Esophagus muscularis mucosa (tissue), 4 donors: ENCODE measurements around the gene DSCAML1.

Source experiments
- CTCF ChIP-seq, 3 experiments: fragments of 200-600 bp in 2 of 3; fragments of 450-650 bp in 1 of 3; sonication (generic) in 2 of 3; IDR thresholded peaks; one replicate each; pipeline ENCODE4 v1.5.1; 2017 to 2019; ENCODE audit warnings: antibody characterized with exemption in 3 of 3, mild to moderate bottlenecking in 2 of 3, moderate library complexity in 1 of 3
- EP300 ChIP-seq: sonication (generic); formaldehyde crosslinking; IDR thresholded peaks from one replicate; pipeline ENCODE4 v1.6.1; 2017; ENCODE audit warnings: antibody characterized with exemption
- POLR2A ChIP-seq: fragments of 450-650 bp; IDR thresholded peaks from one replicate; pipeline ENCODE4 v1.6.1; 2017; ENCODE audit warnings: antibody characterized with exemption, moderate library complexity, mild to moderate bottlenecking, low read depth
- POLR2AphosphoS5 ChIP-seq, 2 donors: sonication (generic); formaldehyde crosslinking; IDR thresholded peaks; one replicate each; pipeline ENCODE4 v1.6.1; 2017; ENCODE audit warnings: antibody characterized with exemption in 2 of 2

GRCh38 chr11:117719480-117719879, 77.5 kb downstream of the DSCAML1 start:
- TF ChIP-seq POLR2A (no peak), CTCF (IDR thresholded peaks at IDR 0.05) (no peak), EP300 (no peak), POLR2AphosphoS5 (IDR thresholded peaks at IDR 0.05) (no peak)
